ENCODE measurements around the gene VENTX.

Gene VENTX

GRCh38 chr10:133282846-133283390 lies 45.3 kb downstream of the VENTX start:
- in situ Hi-C loops (cut with MboI; ENCODE audit: low sequenced_read_pairs) = no loop called here

DNA sequence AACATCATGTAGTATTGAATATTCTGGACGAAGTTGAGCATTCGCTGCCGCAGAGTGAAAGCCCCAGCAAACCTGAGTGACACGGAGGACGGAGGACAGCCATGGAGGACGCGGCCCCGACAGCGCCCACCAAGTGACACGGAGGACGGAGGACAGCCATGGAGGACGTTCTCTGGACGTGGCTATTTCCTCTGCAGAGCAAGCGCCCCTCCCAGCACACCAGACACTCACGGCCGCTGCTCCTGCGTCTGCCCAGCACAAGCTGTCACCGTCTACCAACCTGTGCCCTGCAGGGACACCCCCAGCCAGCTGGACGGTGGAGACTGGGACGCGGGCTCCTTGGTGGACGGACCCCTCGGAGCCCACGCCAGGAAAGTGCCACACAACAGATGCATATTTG lies 46.3 kb downstream of the VENTX start:
- in situ Hi-C loops (cut with MboI; ENCODE audit: low sequenced_read_pairs) = no loop called here

- in situ Hi-C loops (cut with MboI; ENCODE audit: low sequenced_read_pairs) = no loop called here
Measured at GRCh38 chr10:133285217-133285616, 47.6 kb downstream of the VENTX start.

DNA sequence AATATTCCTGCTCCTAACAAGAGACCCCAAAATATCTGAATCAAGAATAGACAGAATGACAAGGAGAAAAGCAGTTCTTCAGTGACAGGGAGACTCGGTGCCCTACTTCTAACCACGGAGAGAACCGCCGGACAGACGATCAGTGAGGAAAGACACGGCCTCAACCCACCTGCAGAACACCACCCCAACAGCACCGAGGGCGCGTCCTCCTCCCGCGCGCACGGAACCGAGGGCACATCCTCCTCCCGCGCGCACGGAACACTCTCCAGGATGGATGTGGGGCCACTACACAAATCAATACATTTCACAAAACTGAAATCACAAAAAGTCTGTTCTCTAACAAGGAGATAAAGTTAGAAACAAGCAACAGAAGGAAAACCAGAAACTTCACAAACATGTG lies 48.7 kb downstream of the VENTX start:
- in situ Hi-C loops (cut with MboI; ENCODE audit: low sequenced_read_pairs) = no loop called here

DNA sequence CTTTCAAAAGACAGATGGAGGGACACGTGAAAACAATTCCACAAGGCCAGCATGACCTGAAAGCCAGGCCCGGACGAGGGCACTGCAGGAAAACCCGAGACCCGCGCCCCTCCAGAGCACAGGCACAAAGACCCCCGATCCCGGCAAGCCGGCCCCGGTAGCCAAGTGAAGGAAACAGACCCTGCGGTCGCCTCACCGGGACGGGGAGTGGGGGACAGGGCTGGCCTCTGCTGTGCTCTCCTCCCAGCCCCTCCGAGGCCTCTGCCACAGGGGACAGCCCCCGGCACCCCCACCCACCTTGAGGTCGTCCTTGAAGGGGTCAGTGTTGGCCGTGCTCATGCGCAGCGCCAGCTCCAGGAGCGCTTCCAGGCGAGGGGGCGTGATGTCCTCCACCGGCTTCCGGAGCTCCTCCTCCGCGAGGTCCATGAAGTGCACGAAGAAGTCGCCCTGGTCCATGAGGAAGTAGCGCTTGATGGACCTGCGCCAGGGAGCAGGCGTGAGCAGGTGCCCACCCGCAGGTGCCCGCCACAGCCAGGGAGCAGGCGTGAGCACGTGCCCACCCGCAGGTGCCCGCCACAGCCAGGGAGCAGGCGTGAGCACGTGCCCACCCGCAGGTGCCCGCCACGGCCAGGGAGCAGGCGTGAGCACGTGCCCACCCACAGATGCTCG lies 50.3 kb downstream of the VENTX start:
- in situ Hi-C loops (cut with MboI; ENCODE audit: low sequenced_read_pairs) = no loop called here

DNA sequence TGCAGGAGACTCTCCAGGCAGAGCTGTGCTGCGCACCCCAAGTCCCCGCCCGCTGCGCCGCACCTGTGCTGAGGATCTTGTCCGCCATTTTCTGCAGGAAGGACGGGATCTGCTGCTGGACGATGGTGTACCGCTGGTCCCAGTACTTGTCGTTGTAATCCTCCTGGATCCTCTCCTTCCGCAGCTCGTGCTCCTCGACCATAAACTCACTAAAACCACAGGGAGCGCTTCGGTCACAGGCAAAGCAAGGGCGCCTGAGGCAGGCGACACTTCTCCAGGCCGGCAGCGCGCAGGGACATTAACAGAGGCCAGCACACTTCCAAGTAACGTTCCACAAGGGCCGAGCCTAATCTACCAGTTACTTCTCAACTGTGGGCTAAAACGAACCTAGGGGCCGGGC lies 52.1 kb downstream of the VENTX start:
- in situ Hi-C loops (cut with MboI; ENCODE audit: low sequenced_read_pairs) = no loop called here
